Hematopoietic multipotent progenitor cell treated with erythropoietin and hydrocortisone succinate and interleukin-3 and kit ligand, for 15 days (in vitro differentiated cells): ENCODE results near the gene JAGN1.
"Not testable (repeated sequence)": the region's sequence is repeated elsewhere in the genome, so short reads cannot be mapped to it uniquely, and the experiment has no call there.

Experiments
- DNase-seq: peaks from one replicate; pipeline ENCODE4 v3.0.0-alpha.2; 2015; ENCODE audit warnings: low spot score

The JAGN1 gene

DNA sequence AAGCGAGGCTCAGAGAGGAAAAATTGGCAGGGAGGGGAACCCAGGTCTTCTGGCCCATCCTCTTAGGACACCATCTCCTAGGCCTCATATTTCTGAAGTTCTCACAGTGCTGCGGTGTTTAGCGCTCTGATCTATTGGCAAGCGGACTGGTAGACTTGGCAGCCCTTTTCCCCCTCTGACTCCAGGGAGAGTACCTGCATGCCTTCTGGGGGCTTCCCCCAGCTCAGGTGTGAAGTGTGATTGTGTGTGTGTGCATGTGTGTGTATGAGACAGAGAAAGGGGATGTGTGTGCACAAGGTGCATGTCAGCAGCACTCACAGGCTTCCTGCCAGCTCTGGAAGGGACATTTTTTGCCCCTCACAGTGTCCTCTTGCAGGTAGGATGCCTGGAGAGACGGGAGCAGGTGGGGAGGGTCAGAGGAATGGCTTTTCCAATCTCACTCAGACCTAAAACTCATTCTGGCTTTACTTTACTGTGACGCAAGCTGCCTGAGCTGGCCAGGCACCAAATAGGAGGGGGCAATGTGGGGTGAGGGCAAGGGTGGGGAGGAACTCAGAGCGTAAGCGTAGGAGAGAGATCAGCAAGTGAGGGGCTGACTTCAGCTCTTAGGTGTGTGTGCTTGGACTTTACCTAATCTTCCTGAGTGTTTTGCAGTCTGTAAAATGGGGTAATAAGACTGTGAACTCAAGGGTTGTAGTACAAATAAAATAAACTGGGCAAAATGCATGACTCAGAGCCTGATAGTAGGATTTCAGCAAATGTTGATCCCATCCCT, 8.2 kb downstream of the JAGN1 start:
- no peak for DNase-seq

DNA sequence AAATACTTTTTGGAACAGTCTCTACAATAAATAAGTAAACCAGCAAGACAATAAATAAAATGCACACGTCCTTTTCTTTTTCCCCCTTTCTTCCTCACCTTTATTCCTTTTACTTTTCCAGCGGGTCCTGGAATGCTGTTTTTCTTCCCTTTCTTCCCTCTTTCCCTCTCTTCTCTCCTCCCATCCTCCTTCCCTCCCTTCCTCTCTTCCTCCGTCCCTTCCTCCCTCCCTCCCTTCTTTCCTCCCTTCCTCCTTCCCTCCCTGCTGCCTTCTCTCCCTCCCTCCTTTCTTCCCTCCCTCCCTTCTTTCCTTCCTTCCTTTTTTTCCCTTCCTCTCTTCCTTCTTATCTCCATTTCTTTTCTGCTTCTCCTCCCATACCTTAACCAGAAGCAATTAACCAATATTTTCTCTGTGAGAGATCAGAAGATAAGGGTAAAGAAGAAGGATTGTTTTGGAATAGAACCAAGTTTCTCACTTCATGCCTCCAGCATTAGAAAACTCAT, 8.9 kb downstream of the JAGN1 start:
- no peak for DNase-seq

- DNase-seq = not testable (repeated sequence)
Measured at GRCh38 chr3:9900965-9901415, 10.6 kb downstream of the JAGN1 start.

DNA sequence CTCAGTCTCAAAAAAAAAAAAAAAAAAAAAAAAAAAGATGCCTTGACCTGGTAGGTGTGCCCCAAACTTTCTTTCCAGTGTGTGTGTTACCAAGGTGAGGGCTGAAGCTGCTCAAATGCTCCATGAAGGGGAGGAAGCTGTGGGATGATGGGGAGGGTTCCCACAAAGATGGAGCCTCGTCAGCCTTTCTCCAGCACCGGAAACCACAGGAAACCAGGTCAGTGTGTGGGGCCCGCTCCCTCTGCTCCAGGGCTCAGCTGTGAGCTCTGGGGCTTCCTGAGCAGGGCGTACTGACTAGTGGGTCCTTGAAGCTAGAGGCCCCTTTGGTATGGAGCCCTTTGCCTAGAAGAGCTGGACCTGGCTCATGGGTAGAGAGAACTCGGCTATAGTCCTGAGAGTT, 11.6 kb downstream of the JAGN1 start:
- DNase-seq = no peak

- DNase-seq = no peak
Measured at GRCh38 chr3:9902372-9903237, 12.2 kb downstream of the JAGN1 start, which contains the start of gene IL17RE. Gene IL17RE, plus strand, starts transcription at chr3:9902848. Its CDS starts 85 bp downstream, at chr3:9902933.

DNA sequence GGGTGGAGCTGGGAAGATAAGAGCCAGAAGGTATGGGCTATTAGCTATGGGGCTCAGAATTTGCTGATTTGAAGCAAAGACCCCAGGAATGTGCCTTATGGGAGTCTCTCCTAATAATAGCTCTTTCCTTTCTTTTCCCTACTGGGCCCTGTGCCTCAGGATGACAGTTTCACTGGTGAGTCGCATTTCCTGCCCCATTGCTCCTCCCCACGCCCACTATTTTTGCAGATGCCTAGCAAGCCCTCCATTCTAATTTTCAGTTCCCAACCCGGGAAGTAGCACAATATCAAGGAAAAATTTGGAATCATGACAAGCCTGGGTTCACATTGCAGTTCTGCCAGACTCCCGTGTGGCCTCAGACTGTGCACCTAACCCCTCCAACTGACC, 12.8 kb downstream of the JAGN1 start:
- no peak for DNase-seq

- DNase-seq = no peak
Measured at GRCh38 chr3:9903904-9904303, 13.5 kb downstream of the JAGN1 start.

GRCh38 chr3:9906480-9906879, 16.1 kb downstream of the JAGN1 start:
- DNase-seq = no peak

- no peak for DNase-seq
Measured at GRCh38 chr3:9908286-9908685, 17.9 kb downstream of the JAGN1 start.

DNA sequence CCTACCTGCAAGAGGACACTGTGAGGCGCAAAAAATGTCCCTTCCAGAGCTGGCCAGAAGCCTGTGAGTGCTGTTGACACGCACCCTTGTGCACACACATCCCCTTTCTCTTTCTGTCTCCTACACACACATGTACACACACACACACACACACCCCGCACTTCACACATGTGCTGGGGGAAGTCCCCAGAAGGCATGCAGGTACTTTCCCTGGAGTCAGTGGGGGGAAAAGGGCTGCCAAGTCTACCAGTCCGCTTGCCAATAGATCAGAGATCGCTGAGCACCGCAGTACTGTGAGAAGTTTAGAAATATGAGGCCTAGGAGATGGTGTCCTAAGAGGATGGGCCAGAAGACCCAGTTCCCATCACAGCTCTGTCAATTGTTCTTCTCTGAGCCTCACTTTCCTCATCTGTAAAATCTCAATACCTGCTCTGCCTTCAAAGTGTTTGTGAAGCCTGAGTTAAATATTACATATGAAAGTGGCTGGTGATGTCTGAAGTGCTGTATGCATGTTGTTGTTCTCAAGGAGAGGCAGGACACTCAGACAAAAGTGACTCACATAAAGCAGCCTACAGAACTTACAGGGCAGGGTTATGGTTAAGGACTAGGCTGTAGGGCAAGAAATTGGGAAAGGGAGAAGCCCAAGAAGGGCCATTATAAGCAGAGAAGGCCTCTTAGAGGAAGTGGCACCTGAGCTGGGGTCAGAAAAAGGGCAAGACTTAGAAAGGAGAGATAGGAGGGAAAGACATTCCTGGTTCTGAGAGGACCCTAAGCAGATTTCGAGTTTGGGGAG, 19.0 kb downstream of the JAGN1 start:
- no peak for DNase-seq

DNA sequence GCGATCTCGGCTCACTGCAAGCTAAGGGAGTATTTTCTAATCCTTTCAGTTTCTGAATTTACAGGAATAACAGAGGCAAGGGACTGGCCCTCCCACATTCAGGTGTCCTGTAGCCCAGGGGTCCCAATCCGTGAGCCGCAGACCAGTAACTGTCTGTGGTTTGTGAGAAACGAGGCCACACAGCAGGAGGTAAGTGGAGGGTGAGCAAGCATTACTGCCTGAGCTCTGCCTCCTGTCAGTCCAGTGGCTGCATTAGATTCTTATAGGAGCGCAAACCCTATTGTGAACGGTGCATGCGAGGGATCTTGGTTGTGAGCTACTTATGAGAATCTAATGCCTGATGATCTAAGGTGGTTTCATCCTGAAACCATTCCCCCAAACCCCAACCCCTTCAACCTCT, 21.5 kb downstream of the JAGN1 start:
- no peak for DNase-seq

DNA sequence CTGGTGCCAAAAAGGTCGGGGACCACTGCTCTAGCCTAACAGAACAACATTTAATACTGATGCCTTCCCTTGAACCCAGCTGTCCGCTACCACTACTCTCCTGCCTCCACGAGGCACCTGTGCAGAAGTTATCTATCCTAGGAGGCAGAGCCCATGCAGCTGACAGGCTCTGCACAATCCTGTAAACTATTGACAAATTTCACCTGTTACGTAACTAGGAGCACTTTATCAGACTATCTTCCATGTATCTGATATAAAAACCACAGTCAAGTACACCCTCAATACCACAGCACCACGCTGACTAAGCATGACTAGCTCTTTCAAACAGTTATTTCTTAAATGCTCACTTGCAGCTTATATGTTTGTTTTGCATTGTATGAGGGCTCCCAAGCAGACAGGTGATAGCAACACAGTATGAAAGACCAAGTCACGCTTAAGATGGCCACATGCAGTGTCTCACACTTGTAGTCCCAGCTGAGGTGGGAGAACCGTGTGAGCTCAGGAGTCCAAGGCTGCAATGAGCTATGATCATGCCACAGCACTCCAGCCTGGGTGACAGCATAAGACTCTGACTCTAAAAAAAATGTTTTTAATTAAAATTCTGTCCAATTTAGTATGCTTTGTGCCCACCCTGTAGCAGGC, 22.0 kb downstream of the JAGN1 start:
- DNase-seq = peak; percentile 44

- DNase-seq = no peak
Measured at GRCh38 chr3:9913601-9914000, 23.2 kb downstream of the JAGN1 start.

GRCh38 chr3:9914011-9914410, 23.6 kb downstream of the JAGN1 start:
- DNase-seq = no peak

GRCh38 chr3:9914559-9915253, 24.3 kb downstream of the JAGN1 start:
- DNase-seq = no peak

DNA sequence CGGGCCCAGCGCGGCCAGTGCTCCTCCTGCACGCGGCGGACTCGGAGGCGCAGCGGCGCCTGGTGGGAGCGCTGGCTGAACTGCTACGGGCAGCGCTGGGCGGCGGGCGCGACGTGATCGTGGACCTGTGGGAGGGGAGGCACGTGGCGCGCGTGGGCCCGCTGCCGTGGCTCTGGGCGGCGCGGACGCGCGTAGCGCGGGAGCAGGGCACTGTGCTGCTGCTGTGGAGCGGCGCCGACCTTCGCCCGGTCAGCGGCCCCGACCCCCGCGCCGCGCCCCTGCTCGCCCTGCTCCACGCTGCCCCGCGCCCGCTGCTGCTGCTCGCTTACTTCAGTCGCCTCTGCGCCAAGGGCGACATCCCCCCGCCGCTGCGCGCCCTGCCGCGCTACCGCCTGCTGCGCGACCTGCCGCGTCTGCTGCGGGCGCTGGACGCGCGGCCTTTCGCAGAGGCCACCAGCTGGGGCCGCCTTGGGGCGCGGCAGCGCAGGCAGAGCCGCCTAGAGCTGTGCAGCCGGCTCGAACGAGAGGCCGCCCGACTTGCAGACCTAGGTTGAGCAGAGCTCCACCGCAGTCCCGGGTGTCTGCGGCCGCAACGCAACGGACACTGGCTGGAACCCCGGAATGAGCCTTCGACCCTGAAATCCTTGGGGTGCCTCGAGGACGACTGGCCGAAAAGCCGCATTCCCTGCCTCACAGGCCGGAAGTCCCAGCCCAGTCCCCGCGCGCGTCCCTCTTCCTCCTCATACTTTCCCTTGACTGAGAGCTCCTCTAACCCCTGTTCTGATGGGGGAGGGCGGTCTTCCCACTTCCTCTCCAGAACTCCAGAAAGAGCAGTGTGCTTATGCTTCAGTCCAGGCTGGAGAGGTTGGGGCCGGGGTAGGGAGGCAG, 25.1 kb downstream of the JAGN1 start:
- peak; percentile 60 for DNase-seq

DNA sequence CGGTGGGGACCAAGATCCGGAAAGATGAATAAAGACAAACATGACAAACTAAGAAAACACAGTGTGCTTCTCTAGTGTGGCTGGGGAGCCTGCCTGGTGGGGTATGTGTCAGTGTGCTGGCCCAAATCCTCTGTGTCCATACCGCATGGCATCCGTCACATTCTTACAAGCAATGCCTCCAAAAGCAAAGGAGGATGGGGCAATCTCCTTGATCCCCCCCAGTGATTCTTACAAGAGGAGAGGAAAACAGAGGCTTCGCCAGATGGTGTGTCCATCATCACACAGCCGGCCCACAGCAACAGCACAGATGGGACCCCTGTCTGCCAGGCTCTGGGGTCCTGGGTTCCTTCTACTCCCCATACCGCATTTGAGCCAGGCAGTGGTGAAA, 25.9 kb downstream of the JAGN1 start:
- DNase-seq = no peak

DNA sequence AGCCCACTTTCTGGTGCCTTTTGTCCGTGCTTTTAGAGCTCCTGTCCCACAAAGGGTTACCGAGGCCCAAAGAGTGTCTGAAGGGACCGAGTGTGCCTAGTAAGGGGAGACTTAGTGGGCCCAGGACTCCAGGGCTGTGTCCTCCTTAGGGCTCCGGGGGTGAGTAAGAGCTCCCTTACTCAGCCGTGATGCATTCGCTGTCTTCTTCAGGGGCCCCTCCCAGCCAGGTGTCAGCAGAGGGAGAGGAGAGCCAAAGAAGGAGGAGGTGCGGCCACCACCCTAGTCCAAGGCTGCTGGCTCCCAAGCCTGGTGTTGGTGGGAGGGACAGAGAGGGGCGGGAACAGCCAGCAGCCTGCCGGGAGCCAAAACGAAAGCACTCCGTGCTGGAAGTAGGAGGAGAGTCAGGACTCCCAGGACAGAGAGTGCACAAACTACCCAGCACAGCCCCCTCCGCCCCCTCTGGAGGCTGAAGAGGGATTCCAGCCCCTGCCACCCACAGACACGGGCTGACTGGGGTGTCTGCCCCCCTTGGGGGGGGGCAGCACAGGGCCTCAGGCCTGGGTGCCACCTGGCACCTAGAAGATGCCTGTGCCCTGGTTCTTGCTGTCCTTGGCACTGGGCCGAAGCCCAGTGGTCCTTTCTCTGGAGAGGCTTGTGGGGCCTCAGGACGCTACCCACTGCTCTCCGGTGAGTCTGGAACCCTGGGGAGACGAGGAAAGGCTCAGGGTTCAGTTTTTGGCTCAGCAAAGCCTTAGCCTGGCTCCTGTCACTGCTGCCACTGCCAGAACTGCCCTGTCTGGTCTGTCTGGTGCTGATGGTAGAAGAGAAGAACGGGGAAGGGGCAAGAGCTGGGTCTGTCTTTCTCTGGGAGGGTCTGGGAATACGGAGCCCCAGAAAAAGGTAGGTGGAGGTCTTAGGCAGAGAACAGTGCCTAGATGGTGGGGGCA, 26.6 kb downstream of the JAGN1 start, which contains the start of gene IL17RC:
TSS of gene IL17RC (plus strand) at position 365 of the 947 bp plus-strand sequence. CDS start at position 583, 218 bp downstream.
- DNase-seq = peak; percentile 66

DNA sequence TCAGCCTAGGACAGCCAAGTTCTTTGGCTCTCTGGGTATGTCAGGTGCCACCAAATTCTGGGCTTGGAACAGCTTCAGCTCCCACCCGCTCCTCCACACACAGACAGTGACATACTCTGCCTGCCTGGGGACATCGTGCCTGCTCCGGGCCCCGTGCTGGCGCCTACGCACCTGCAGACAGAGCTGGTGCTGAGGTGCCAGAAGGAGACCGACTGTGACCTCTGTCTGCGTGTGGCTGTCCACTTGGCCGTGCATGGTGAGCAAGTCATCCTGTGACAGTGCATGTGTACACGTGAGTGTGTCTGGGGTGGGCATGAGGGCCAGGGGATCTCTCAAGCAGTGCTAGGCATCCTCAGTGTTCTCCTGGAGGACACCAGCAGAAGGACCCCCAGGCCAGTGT, 27.4 kb downstream of the JAGN1 start:
- no peak for DNase-seq
